IPS DF 4.7 (cell line): ENCODE measurements around the gene FITM2.
"Not testable (repeated sequence)": the region's sequence is repeated elsewhere in the genome, so short reads cannot be mapped to it uniquely, and the experiment has no call there.

Experiments
- DNase-seq: peaks from one replicate; pipeline ENCODE4 v3.0.0-alpha.2; 2013; ENCODE audit warnings: low spot score; ENCODE audit errors: extremely low read depth

The FITM2 gene, protein sequence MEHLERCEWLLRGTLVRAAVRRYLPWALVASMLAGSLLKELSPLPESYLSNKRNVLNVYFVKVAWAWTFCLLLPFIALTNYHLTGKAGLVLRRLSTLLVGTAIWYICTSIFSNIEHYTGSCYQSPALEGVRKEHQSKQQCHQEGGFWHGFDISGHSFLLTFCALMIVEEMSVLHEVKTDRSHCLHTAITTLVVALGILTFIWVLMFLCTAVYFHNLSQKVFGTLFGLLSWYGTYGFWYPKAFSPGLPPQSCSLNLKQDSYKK

DNA sequence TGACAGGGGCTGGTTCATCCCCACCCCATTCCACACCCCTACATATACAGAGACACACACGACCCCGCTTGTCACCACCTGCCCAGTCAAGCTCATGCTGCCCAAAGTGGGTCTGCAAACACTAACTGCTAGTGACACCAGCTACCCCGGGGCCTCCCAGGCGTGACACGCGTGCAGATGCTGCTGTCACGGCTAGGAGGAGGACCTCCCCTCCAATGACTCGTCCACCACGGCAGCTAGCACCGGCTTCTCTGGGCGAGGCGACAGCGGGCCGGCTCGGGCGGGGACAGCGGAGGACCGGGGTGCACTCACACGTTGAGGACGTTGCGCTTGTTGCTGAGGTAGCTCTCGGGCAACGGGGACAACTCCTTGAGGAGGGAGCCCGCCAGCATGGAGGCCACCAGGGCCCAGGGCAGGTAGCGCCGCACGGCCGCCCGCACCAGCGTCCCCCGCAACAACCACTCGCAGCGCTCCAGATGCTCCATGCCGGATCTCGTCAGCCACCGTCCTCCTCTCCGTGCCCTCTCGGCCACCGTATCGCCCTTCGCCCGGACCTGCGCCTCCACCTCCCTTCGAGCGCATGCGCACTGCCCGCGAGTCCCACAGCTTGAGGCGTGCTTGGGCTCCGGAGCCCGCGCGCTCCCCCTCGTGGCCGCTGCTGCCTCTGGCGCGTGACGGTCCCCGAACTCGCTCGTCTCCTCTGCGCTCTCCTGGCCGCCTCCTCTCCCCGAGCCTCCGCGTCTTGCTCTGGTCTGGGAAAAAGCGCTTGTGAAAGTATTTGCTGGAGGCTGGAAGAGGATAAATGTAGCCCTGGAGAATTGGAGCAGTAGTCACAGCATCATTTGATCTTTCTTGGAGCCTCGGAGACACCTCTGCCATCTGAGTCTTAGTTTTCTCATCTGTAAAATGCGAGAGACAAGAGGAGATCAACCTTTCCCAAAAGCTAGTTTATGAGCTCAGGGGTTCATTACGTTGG is at the start of gene FITM2:
TSS of gene FITM2 (minus strand) at position 539 of the 976 bp plus-strand sequence. CDS start at position 485, 54 bp downstream.
- DNase-seq: peak; percentile 76

DNA sequence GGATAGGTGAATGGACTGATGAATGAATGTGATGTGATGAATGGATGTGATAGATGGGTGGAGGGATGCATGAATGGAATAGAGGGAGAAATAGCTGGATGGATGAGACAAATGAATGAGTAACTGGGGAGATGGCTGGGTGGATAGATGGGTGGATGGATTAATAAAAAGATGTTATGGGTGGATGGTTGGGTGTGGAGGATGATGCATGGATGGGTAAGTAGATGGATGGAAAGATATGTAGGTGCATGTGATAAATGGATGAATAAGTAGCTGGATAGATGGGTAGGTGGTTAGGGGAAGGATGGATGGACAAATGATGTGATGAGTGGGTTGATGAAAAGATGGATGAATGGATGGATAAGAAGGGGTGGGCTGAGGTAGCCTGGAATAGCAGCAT is 49.2 kb upstream of the FITM2 start:
- no peak for DNase-seq

DNA sequence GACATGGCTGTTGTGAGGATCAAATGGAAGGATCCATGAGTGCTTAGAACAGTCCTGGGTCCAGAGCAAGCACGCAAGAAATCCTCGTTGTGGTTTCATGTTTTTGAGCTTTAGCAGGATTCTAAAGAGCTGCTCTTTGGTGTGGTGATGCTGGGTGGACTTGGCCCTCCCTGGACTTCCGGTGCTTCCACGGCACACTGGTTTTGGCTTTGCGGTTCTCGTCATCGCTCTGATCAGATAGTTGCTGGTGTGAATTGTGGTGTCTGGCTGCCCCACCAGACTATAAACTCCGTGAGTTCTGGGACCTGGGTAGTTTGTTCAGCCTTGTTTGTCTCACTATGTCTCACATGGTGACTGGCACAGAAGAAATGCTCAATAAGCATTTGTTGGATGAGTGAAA is 47.8 kb upstream of the FITM2 start:
- no peak for DNase-seq

DNA sequence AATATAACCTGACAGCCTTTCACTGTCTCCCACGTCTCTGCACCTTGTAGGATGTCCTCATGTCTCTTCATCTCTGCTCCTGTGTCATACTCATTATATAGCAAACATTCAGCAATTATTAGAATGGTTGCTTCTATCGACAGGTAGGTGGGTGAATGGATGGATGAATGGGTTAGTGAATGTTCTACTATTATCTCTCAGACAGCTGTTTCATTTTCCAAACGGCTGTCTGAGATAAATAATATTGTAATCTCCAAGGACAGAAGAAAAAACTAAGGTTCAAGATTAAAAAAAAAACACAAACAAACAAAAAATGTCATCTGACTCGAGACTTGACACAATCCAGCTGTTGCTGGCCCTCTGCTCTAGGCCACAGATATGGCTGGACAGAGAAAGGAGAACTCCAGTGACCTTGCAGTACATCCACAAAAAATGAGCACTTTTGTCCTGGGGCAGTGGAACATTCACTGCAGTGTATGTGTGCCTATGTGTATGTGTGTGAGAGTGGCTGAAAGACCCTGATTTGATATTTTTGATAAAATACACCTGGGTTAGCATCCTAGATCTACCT is 46.6 kb upstream of the FITM2 start:
- no peak for DNase-seq

DNA sequence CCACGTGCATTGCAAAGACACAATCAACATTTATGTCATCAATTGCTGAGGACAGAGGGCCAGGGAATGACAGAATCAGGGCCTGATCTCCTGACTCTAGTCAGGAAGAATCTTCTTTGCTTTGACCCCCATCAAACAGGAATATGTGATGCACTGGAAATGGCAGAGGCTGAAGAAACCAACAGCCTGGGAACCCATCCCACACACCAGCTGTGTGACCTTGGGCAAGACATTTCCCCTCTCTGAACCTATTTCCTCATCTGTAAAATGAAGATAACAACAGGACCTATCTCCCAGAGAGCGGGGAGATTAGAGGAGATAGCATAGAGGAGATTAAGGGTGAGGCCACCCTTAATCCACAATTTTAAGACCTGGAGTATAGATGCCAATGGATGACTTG is 46.0 kb upstream of the FITM2 start:
- no peak for DNase-seq

DNA sequence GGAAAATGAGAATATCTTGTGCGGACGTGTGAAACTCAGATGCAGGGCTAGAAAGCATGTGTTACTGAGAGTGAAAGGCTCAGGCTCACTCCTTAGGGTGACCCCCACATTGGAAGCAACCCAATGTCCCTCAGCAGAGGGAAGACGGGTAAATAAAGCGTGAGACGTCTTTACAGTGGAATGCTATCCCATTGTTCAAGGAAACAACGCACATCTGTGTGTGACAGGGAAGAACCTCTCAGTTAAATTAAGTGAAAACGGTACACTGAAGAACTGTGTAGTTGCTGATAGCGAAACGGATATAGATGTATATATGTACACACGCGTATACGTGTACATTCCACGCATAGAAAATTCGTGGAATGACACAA is 45.3 kb upstream of the FITM2 start:
- DNase-seq: no peak

DNA sequence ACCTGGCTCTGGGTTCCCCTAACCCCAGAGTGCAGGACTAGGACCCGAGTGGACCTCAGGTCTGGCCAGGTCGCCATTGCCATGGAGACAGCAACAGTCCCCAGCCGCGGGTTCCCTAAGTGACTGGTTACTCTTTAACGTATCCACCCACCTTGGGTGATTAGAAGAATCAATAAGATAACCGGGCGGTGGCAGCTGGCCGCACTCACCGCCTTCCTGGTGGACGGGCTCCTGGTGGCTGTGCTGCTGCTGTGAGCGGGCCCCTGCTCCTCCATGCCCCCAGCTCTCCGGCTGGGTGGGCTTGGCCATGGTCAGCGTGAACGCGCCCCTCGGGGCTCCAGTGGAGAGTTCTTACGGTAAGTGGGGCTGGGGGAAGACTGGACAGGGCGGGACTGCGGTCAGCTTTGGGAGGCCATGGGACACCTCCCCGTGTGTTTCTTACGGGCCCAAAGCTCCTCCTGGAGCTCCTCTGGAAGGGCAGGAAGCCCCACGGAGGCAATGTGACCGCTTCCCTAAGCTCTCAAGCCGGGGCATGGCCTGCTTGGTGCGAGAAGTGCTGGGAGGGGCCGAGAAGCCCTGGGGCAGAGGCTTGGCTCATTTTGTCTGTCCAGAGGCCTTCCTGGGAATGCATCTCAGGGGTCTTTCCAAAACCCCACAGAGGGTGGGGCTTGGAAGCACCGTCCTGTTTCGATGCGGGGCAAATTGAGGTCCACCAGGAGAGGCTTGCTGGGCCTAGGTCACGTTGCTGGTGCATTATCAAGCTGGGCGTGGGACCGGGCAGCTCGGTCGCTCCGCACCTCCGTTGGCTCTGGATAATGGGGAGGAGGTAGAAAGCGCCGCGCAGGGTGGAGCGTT is 44.7 kb upstream of the FITM2 start, which contains the start of gene HNF4A:
TSS of gene HNF4A (plus strand) at position 202 of the 855 bp plus-strand sequence. CDS start at position 308, 106 bp downstream.
- DNase-seq: no peak

DNA sequence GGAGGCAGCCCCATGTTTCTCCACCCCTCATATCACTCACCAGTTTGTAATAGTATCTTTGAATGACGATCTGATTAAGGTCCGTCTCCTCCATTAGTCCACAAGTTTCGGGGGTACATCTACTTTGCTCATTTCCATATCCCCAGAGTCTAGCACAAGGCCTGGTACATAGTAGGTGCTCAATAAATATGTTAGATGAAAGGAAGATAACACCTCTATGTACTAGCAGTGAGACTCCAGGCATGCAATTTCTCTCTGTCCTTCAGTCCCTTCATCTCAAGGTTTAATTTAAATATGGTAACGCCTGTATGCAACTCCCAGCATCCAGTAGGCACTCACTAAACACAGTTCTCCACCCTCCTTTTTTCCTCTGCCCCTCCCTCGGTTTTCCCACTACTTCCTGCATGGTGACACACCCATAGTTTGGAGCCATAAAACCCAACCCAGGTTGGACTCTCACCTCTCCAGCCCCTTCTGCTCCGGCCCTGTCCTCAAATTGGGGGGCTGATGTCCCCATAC is 44.0 kb upstream of the FITM2 start:
- DNase-seq: no peak

DNA sequence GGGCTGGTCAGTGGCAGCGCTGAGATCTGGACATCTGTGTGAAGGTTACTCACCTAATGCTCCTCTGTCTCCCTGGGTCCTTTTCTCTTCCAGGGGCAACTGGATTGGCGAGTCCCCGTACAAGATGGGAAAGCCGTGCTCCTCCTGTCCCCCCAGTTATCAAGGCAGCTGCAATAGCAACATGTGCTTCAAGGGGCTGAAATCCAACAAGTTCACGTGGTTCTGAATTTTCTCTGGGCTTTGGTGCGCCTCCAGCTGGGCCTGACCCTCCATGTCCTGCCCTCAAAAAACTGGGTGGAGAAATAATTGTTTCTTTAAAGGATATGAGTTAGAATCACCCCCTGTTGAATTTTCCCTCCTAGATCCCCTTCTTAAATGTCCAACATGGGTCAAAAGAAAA is 39.6 kb upstream of the FITM2 start:
- no peak for DNase-seq

DNA sequence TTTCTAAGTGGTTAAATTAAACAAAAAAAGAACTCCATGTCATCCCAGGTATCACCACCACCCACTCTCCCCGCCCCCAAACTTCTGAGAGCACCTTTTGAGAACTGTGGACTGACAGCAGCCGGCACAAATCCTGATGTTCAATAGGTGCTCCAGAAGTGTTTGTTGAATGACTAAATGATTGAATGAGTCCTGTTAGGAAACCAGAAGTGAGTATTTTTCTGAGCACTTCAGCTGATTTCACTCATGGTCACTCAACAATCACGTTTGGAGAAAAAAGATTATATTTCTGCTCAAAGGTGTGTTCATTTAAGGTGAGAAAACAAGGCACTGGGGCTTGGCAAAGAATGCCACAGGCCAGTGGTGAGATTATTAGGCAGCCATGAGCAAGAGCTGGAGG is 38.3 kb upstream of the FITM2 start:
- DNase-seq: no peak

DNA sequence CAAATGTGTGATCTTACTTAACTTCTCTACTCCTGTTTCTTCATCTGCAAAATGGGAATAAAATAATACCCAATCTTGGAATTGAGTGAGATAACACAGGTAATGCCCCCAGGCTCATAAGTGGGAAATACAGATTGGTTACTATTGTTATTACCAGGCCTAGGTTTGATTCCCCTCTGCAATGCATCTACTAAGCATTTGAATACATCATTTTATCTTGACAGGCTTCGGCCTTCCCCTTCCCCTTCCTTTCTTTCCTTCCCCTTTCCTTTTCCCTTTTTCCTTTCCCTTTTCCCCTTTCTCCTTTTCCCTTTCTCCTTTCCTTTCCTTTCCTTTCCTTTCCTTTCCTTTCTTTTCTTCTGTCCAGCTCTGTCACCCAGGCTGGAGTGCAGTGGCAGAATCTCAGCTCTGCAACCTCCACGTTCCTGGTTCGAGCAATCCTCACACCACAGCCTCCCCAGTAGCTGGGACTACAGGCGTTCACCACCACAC is 37.2 kb upstream of the FITM2 start:
- no peak for DNase-seq

DNA sequence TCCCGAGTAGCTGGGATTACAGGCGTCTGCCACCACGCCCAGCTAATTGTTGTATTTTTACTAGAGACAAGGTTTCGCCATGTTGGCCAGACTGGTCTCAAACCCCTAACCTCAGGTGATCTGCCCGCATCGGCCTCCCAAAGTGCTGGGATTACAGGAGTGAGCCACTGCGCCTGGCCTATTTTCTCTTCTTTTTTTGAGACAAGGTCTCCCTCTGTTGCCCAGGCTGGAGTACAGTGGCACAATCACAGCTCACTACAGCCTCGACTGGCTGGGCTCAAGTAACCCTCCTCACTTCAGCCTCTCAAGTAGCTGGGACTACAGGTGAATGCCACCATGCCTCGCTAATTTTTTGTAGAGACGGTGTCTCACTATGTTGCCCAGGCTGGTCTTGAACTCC is 34.9 kb upstream of the FITM2 start:
- DNase-seq: not testable (repeated sequence)

DNA sequence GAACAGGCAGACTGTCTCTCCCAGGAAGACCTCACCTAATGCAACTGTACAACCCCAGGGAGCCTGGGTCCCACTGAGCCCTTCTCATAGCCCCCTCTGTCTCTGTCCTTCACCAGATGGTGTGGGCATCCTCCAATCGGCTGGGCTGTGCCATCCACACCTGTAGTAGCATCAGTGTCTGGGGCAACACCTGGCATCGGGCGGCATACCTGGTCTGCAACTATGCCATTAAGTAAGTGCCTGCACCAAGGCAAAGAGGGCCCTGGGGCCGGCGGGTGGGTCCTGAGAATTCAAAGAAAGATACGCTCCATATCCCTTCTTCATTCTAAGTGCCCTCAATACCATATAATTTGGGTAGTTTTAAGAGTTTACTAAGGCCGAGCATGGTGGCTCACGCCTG is 34.1 kb upstream of the FITM2 start:
- DNase-seq: no peak

DNA sequence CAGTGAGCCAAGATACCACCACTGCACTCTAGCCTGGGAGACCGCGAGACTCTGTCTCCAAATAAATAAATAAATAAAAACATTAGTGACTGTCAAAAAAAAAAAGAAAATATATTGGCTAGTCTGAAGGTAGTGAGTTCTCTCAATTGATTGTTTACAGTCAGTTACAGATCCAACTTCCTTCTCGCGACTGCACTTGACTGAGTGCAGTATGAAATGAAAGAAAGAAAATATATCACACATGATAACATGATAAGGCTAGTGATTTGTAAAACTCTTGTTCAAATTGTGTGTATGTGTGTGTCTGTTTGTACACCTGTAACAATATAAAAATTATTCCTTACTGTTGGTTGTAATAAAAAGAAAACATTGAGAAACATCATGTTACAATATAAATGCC is 33.7 kb upstream of the FITM2 start:
- no peak for DNase-seq

DNA sequence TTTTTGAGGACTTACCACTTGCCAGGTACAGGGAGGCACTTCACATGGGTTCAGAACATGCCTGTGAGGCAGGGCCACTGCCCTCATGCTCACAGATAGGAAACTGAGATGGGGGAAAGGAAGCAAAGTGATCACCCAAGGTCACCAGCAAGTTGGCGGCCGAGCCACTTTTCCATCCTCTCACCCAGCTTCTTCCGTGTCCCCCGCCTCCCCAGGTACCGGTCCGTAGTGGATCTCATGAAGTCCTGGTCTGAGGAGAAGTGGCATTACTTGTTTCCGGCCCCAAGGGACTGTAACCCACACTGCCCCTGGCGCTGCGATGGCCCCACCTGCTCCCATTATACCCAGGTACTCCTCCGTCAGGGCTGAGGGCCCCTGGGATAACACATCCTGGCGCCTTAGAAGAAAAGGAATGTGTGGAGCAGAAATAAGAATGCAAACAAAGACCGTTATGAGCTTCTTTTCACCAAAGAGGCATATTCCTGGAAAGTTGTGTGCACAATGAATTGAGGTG is 32.2 kb upstream of the FITM2 start:
- no peak for DNase-seq

DNA sequence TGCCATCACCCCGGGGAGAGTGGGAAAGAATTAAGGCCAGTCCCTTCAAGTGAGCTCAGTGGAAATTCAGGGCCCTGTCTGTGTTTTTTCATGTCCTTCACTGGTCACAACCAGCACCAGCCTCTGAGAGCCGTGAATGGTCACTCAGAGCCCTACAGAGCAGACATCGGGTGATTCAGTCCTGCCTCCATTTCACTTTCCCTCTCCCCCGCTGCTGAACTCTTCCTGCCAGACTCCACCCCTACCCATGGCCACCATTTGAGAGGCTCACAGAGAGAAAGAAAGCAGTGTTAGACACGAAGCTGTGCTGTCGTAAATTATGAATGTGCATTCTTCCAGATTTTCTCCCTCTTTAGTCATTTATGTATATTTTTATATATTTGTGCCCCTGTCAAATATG is 31.2 kb upstream of the FITM2 start:
- no peak for DNase-seq

DNA sequence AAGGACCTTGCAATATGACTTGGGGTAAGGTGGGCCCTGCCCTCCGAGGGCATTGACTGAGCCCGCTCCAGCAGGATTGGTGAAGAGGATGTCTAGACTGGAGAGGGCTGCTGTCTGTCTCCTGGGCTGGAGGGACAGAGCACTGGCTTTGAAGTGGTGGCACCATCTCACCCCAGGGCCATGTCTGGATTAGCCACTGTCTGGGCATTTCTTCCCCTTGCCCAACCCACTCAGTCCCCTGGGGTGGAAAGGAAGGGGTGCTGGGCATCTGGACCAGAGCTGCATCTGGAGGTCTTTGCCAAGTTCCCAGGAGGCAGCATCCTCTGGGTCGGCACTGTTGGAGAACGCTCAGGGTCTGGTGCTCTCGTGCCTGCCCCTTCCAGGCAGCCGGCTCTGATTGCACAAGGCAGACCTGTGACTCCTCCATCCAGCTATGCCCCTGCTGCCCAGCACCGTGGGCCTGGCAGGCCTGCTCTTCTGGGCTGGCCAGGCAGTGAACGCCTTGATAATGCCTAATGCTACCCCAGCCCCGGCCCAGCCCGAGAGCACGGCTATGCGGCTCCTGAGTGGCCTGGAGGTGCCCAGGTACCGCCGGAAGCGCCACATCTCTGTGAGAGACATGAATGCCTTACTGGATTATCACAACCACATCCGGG is 25.9 kb upstream of the FITM2 start, which contains the start of gene R3HDML:
TSS of gene R3HDML (plus strand) at position 319 of the 656 bp plus-strand sequence. CDS start at position 434, 115 bp downstream.
- DNase-seq: no peak

DNA sequence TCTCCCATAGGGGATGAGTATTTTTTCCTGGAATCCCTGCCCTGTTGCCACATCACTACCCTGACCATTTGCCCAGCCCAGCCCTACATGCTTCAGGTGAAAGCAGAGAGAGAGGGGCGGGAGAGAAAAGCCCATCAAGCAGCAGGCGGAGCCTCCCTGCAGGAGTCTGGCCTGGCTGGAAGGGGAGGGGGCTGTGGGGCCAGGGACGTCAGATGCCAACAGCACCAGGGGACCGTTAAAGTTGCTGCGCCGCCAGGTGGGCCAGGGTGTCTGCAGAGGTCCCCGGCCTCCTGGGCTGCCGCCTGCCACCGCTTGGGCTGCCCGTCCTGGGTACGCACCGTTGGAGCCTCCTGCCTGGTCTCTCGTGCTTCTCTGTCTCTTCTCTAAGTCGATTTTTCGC is 25.1 kb upstream of the FITM2 start:
- DNase-seq: no peak

DNA sequence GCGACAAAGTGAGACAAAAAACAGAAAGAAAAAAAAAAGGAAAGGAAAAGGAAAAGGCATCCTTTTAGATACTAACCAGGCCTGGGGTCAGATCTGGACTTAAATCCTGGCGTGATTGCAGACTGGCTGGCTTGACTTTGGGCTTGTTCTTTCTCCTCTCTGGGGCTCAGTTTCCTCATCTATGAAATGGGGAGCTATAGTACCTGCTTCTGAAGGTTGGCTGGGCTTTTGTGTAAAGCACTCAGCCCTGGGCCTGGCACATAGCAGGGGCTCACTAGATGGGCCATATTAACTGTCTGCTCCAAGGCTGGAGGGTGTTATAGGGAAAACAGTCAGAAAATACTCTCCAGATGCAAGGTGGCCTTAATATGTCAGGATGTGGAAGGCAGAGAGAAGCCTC is 24.7 kb upstream of the FITM2 start:
- DNase-seq: no peak

DNA sequence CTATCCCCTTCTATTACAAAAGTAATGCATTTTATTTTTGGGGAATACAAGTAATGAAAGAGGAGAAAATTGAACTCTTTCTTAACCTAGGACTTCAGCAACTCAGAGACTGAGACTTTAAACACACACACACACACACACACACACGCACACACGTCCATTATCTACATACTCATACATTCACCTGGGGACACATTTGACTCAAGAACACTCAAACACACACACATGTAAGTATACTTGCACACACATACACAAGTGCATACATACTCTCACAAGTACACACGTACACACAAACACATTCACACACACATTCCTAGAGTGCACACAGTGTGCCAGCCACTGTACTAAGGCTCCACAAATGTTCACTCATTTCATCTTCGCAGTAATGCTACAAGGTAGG is 23.7 kb upstream of the FITM2 start:
- DNase-seq: no peak
